GM13976 (cell line): Measurements from ENCODE around the gene CCPG1.
A peak's percentile ranks its signal among the peaks of the same experiment; 100 is the strongest.
"Not testable (repeated sequence)": the region's sequence is repeated elsewhere in the genome, so short reads cannot be mapped to it uniquely, and the experiment has no call there.

Experiments used
- DNase-seq: peaks from one replicate; pipeline ENCODE4 v3.0.0; 2012; ENCODE audit warnings: low spot score
- in situ Hi-C: fragments of 300-500 bp; cut with MboI; formaldehyde crosslinking; loops from one replicate; pipeline ENCODE4 v1.12.0; 2022; ENCODE audit warnings: low sequenced_read_pairs, mixed read lengths, inconsistent platforms; ENCODE audit not compliant: unreplicated experiment
- TF ChIP-seq, protein P1 (sequence below): IDR thresholded peaks from 2 replicates; pipeline ENCODE4 v1.5.1; 2012; ENCODE audit warnings: borderline replicate concordance, mild to moderate bottlenecking; ENCODE audit not compliant: insufficient read depth; ENCODE audit errors: extremely low read depth, missing control alignments, control extremely low read depth

The CCPG1 gene

DNA sequence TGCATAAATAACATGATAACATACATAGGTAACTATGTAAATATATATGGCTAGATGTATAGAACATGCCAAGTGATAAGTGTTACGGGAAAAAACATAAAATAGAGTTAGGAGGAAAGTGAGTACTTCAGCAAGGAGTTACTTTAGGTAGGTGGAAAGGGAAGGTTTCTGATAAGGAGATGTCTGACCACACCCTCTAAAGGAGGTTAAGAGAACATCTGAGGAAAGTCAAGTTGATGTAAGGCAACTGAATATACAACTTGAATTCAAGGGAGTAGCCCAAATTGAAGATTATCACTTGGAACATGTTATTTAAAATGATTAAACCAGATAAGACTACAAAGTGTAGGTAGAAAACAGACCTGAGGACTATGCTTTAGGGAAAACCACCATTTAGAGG lies 13.9 kb upstream of the CCPG1 start:
- no peak for DNase-seq
- TF ChIP-seq, protein P1, sequence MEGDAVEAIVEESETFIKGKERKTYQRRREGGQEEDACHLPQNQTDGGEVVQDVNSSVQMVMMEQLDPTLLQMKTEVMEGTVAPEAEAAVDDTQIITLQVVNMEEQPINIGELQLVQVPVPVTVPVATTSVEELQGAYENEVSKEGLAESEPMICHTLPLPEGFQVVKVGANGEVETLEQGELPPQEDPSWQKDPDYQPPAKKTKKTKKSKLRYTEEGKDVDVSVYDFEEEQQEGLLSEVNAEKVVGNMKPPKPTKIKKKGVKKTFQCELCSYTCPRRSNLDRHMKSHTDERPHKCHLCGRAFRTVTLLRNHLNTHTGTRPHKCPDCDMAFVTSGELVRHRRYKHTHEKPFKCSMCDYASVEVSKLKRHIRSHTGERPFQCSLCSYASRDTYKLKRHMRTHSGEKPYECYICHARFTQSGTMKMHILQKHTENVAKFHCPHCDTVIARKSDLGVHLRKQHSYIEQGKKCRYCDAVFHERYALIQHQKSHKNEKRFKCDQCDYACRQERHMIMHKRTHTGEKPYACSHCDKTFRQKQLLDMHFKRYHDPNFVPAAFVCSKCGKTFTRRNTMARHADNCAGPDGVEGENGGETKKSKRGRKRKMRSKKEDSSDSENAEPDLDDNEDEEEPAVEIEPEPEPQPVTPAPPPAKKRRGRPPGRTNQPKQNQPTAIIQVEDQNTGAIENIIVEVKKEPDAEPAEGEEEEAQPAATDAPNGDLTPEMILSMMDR, result no peak
- in situ Hi-C loops, result no loop called here

DNA sequence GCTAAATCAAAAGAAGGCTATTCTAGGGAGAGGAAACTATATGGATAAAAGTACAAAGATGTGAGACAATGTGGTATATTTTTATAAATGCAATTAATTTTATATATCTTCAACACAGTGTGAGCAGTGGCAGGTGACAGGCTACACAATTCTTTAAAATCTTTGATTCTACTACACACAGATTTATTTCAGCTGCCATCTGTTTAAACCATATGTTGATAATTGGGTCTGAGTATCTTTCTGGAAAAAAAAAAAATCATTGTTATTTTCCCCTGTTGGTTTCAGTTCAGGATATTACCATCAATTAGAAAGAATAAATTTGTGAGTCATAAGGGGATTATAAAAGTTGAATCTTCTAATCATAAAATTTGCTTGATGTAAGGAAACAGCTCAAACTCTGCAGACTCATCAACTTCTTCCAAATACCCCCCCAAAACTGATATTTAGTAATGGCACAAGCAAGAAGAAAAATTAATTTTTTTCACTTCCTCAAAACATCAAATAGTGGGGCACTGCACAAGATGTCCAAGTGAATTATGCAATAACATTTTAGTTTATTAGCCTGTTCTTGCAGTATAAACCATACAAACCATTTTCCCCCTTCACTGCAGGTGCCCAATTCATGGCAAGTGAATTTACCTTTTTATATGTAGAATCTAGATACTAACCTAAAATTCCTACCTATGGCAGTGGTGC lies 12.2 kb upstream of the CCPG1 start:
- no peak for DNase-seq
- in situ Hi-C loops, result no loop called here
- TF ChIP-seq, protein P1, result no peak

DNA sequence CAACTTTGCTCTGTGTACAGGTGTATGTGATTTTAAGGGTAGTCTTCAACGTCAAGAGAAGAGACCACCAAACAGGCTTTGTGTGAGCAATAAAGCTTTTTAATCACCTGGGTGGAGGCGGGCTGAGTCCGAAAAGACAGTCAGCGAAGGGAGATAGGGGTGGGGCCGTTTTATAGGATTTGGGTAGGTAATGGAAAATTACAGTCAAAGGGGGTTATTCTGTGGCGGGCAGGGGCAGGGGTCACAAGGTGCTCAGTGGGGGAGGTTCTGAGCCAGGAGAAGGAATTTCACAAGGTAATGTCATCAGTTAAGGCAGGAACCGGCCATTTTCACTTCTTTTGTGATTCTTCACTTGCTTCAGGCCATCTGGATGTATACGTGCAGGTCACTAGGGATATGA lies 9.5 kb upstream of the CCPG1 start:
- DNase-seq, in situ Hi-C loops: not testable (repeated sequence)

DNA sequence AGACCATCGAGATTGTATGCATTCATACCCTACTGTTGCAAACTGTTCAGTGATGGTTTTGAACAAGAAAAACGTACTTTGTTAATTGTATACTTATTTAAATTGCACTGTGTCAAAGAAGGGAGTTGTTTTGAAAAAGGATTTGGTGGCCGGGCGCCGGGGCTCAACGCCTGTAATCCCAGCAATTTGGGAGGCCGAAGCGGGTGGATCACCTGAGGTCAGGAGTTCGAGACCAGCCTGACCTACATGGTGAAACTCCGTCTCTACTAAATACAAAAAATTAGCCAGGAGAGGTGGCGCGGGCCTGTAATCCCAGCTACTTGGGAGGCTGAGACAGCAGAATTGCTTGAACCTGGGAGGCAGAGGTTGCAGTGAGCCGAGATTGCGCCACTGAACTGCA lies 817 bp upstream of the CCPG1 start:
- in situ Hi-C loops, DNase-seq: not testable (repeated sequence)

DNA sequence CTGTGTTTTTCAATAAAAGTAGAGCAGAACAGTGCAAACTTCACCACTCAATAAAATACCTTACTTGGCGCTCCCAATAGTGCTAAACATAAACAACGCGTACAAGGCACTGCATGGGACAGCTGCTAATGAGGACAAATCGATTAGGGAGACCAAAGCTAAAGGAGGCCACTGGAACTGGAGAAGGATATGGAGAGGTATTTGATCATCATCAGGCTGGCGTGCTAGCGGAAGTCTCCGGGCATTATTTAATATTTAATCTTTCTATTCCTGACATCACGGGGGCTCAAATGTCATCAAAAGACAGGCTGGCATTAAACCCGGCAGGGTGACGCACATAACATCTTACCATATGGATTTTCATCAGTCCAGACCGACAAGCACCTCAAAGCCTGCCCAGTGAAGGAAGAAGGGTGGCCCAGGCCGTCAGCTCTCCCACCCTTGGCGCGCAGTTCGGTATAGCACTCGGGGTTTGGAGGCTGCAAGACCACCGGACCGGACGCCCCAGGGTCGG lies 604 bp downstream of the CCPG1 start:
- TF ChIP-seq, protein P1, result peak; percentile 3
- in situ Hi-C loops, result no loop called here
- peak; percentile 31 for DNase-seq

DNA sequence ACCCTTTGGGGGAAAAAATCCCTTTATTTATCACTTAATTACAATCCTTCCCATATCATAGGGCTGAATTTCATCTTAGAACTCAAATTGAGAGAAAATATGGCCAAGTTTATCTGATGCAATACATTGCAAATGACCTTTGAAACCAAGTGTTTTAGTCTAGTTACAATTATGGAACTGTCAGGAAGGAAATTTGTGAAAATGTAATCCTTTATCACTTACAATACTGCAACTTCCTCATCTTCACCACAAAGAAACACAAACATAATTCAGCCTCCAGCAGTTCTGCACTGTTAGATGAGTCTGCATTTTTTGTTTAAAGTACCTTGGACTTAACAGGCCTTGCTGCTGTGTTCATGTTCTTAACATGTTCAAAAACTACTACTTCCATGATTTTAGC lies 4.6 kb downstream of the CCPG1 start:
- in situ Hi-C loops, result no loop called here
- TF ChIP-seq, protein P1, result no peak
- DNase-seq, result peak; percentile 41

DNA sequence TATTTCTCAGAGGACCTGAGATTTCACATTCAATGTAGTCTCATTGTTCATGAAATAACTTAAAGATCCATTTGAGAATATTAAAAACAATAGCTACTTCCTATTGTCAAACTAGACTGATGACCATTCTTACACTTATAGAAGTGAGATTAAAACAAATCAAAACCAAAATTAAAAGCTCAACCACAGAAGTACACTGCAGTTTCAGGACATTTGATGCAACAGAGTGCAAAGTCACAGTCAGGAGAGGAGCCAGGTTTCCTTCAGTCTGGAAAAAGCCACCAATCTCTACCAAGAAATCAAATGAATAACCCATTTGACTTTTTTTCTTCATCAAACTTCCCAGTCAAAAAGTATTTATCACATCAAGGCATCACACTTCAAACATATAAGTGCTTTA lies 5.5 kb downstream of the CCPG1 start:
- DNase-seq, result no peak
- in situ Hi-C loops, result no loop called here
- TF ChIP-seq, protein P1, result no peak
